Measurements from ENCODE around the gene USP7. TPM values are rescaled to one million over a fixed set of nuclear protein-coding genes. Genes with fewer than 3 reads are reported as not detected.
A peak's percentile ranks its signal among the peaks of the same experiment; 100 is the strongest.

USP7 gene
- total and polyA plus RNA-seq, 10 of the 15 experiments (the other 5 are each of a cell fraction or from before 2014, with no cell fraction given): 16.2 to 133 (median 60.5) TPM

GRCh38 chr16:8865145-8865882, 98.4 kb downstream of the USP7 start:
- Histone ChIP-seq H2AFZ (ENCODE audit: control insufficient read depth, low read depth, low read length) (no peak overlapping the region), H3K27me3 (replicated peaks in 1 of 2; ENCODE audit: control insufficient read depth in 2 of 2, insufficient read depth in 2 of 2, low read length in 1 of 2) (no peaks in the 10 kb centered on the region), H3K4me1 (ENCODE audit: control insufficient read depth, insufficient read depth, low read length) (peaks cover 15% of the 10 kb centered on the region), H3K36me3 (ENCODE audit: control insufficient read depth in 2 of 2, insufficient read depth in 2 of 2, low read length in 1 of 2) (peaks cover 5 to 13% of the 10 kb centered on the region in 2 experiments; a peak in 2 of 4 replicates), H3K4me2 (ENCODE audit: control insufficient read depth, insufficient read depth) (peak overlapping the region; percentile 25; the same call in 1 of the 2 replicates), H4K20me1 (ENCODE audit: control insufficient read depth, insufficient read depth) (peaks cover 4% of the 10 kb centered on the region; the same call in 1 of the 2 replicates), H3K9me3 (replicated peaks; ENCODE audit: control insufficient read depth, insufficient read depth, low read length) (no peaks in the 10 kb centered on the region; the same call in 2 of the 3 replicates), H3K4me3 (no peak overlapping the region), H3K79me2 (ENCODE audit: control insufficient read depth, insufficient read depth, low read length) (peaks cover 69% of the 10 kb centered on the region), H3K27ac (ENCODE audit: control insufficient read depth, insufficient read depth) (no peak overlapping the region), H3K9ac (ENCODE audit: control insufficient read depth, insufficient read depth, low read length) (no peak overlapping the region)
- ATAC-seq (no peak), FAIRE-seq (no peak), DNase-seq (ENCODE audit: low read depth, low spot score) (no peak)
- WGBS (ENCODE audit: insufficient coverage, insufficient replicate concordance, low lambda C conversion rate, missing lambda C conversion rate): 93% methylated on average over 14 of the region's 14 CpGs
- ChIA-PET POLR2A (interaction anchor here (0.6 kb wide), 1 partner anchor 9 kb away, joined by 7 read pairs; no protein-coding TSS in a partner anchor), SMC1A (ENCODE audit: uncharacterized antibody, unreplicated experiment) (interaction anchor here (0.8 to 1.0 kb wide), 2 partner anchors 16 to 49 kb away, joined by 3 read pairs; partner anchors contain the start of gene LITAFD), CTCF (interaction anchor here (1.6 kb wide), 2 partner anchors 8 to 15 kb away, joined by 5 to 6 read pairs; no protein-coding TSS in a partner anchor), RAD21 (ENCODE audit: unreplicated experiment) (interaction anchor here (1.4 kb wide), 1 partner anchor 26 kb away, joined by 4 read pairs; no protein-coding TSS in a partner anchor)
- intact Hi-C loops (cut with micrococcal nuclease; ENCODE audit: unreplicated experiment): no loop called here
- in situ Hi-C loops (cut with MboI): no loop called here
- BruUV-seq (replicated peaks): TSS peak; percentile 42
- TF ChIP-seq ZNF207 (IDR thresholded peaks at IDR 0.05; ENCODE audit: borderline replicate concordance) (no peak), SIX5 (IDR thresholded peaks at IDR 0.05; ENCODE audit: low read depth, low read length, severe bottlenecking) (no peak), ZBTB4 (CRISPR knock-in tag; IDR thresholded peaks at IDR 0.05) (no peak), POLR2A (IDR thresholded peaks at IDR 0.05; ENCODE audit: low read depth, low read length) (peak; percentile 44), STAT3 (IDR thresholded peaks at IDR 0.05; ENCODE audit: low read depth, low read length) (no peak), RELA (IDR thresholded peaks at IDR 0.05; ENCODE audit: borderline replicate concordance, partially characterized antibody) (no peak), PAX5 (IDR thresholded peaks at IDR 0.05; ENCODE audit: borderline replicate concordance, low read depth, low read length) (no peak)

Measured in GM12878 (cell line).